HG03378 (cell line): ENCODE results near the gene PERCC1.

Experiments
- ATAC-seq: cut with Tn5 transposase; IDR thresholded peaks from one replicate; pipeline ENCODE4 v1.9.1; 2021; ENCODE audit warnings: mild to moderate bottlenecking, moderate library complexity; ENCODE audit not compliant: unreplicated experiment

Gene PERCC1

GRCh38 chr16:1448536-1449116 lies 17.7 kb downstream of the PERCC1 start:
- ATAC-seq = no peak

GRCh38 chr16:1449201-1449788 lies 18.4 kb downstream of the PERCC1 start:
- no peak for ATAC-seq

- no peak for ATAC-seq
These were observed 19.3 kb downstream of the PERCC1 start for GRCh38 chr16:1450218-1450617.

- ATAC-seq = no peak
These were observed 20.0 kb downstream of the PERCC1 start for GRCh38 chr16:1450841-1451240.

- no peak for ATAC-seq
These were observed 21.0 kb downstream of the PERCC1 start for GRCh38 chr16:1451702-1452392.

- no peak for ATAC-seq
These were observed 21.7 kb downstream of the PERCC1 start for GRCh38 chr16:1452530-1452929.

GRCh38 chr16:1453316-1453715 lies 22.4 kb downstream of the PERCC1 start:
- no peak for ATAC-seq

- no peak for ATAC-seq
These were observed 23.7 kb downstream of the PERCC1 start for GRCh38 chr16:1454561-1454960.

GRCh38 chr16:1455190-1456171 lies 24.6 kb downstream of the PERCC1 start:
- ATAC-seq = no peak

GRCh38 chr16:1456951-1457350 lies 26.1 kb downstream of the PERCC1 start:
- no peak for ATAC-seq

- ATAC-seq = no peak
These were observed 26.8 kb downstream of the PERCC1 start for GRCh38 chr16:1457489-1458245.

GRCh38 chr16:1458336-1458976 lies 27.6 kb downstream of the PERCC1 start:
- no peak for ATAC-seq

GRCh38 chr16:1458977-1459341 lies 28.1 kb downstream of the PERCC1 start:
- no peak for ATAC-seq

GRCh38 chr16:1459967-1460366 lies 29.1 kb downstream of the PERCC1 start:
- no peak for ATAC-seq

GRCh38 chr16:1460602-1461138 lies 29.8 kb downstream of the PERCC1 start:
- no peak for ATAC-seq

GRCh38 chr16:1461146-1461545 lies 30.3 kb downstream of the PERCC1 start:
- ATAC-seq = no peak

GRCh38 chr16:1464196-1464893 lies 33.5 kb downstream of the PERCC1 start:
- no peak for ATAC-seq

GRCh38 chr16:1464894-1465566 lies 34.2 kb downstream of the PERCC1 start:
- no peak for ATAC-seq

GRCh38 chr16:1465567-1465915 lies 34.7 kb downstream of the PERCC1 start:
- ATAC-seq = no peak
